ENCODE measurements around the gene ATAD5. TPM values are rescaled to one million over a fixed set of nuclear protein-coding genes. Genes with fewer than 3 reads are reported as not detected.

ATAD5 gene
- total RNA-seq, 6 experiments from 2014 or later, result 0.29 to 2.7 (median 0.67) TPM

DNA sequence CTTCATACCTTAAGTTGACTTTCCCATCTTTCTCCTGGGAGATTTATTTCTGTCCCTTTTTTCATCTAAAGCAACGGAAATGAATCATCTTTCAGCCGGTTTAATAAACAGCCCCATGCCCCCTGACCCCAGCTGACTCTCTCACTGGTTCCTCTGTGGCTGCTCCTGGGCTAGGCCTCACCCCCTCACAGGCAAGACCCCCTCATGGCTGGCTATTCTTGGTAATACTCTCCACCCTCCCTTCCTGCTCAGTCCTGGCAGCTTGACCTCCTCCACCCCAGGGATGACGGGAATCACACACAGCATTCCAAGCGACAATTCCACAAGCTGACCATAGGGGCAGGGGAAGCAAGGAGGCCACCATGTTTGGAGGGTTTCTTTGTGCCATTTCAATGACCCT is 88.5 kb downstream of the ATAD5 start:
- Histone ChIP-seq H3K27ac (no peak overlapping the region), H3K27me3 (no peaks in the 10 kb centered on the region), H3K4me3 (no peak overlapping the region), H3K36me3 (no peaks in the 10 kb centered on the region), H3K4me1 (peaks cover 0 to 9% (median 0%) of the 10 kb centered on the region in 4 donors), H3K9me3 (no peaks in the 10 kb centered on the region)
- ATAC-seq, result no peak
- no peak for DNase-seq
- TF ChIP-seq POLR2A (IDR thresholded peaks at IDR 0.05), result no peak
- intact Hi-C loops (cut with DNase I), result no loop called here
- 78% methylated on average over 4 of the region's 4 CpGs for WGBS (ENCODE audit: insufficient coverage, low coverage, low lambda C conversion rate, missing lambda C conversion rate)

DNA sequence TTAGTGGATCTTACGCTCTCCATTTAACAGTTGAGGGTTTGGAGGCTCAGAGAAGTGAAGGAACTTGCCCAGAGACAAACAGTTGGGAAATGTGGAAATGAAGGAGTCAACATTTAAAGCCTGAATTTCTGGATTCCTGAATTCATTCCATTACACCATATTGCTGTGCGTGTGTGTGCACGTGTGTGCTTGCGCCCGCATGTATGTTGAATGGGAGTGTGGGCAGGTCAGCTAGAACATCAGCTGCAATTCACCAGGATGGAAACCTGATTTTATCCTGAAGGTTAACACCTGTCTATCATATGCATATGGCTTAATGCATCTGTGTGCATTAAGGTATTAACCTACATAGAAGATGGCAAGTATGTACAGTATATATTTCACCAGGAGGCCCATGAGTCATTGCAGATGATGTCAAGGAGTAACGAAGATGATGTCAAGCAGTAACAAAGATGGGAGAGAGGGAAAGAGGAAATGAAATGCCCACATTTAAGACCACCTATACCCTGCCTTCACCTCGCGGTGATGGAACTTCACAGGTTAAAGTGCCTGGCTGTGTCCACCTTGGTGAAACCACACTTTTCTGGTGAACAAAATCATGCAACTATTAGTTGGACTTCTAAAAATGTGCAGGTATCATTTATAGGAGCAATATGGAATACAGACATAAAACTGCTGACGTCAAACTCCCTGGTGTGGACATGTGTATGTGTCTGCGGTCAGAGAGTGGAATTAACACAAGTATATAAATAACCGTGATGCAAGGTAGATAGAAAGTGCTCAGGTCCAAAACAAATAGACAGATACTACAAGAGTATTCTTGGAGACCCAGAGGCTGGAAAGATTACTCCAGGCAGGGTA is 89.1 kb downstream of the ATAD5 start:
- H3K27ac ChIP-seq, result no peak overlapping the region
- peak in 1 of 4 donors; percentile 3 for ATAC-seq
- no peaks in the 10 kb centered on the region for H3K9me3 ChIP-seq
- H3K4me3 ChIP-seq, result peak overlapping the region in 2 of 3 donors; percentile 48 to 58
- H3K4me1 ChIP-seq, result peaks cover 0 to 9% (median 0%) of the 10 kb centered on the region in 4 donors
- no peaks in the 10 kb centered on the region for H3K36me3 ChIP-seq
- intact Hi-C loops (cut with DNase I), result no loop called here
- TF ChIP-seq, protein P1, sequence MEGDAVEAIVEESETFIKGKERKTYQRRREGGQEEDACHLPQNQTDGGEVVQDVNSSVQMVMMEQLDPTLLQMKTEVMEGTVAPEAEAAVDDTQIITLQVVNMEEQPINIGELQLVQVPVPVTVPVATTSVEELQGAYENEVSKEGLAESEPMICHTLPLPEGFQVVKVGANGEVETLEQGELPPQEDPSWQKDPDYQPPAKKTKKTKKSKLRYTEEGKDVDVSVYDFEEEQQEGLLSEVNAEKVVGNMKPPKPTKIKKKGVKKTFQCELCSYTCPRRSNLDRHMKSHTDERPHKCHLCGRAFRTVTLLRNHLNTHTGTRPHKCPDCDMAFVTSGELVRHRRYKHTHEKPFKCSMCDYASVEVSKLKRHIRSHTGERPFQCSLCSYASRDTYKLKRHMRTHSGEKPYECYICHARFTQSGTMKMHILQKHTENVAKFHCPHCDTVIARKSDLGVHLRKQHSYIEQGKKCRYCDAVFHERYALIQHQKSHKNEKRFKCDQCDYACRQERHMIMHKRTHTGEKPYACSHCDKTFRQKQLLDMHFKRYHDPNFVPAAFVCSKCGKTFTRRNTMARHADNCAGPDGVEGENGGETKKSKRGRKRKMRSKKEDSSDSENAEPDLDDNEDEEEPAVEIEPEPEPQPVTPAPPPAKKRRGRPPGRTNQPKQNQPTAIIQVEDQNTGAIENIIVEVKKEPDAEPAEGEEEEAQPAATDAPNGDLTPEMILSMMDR (IDR thresholded peaks at IDR 0.05), result no peak
- no peak for TF ChIP-seq POLR2A (IDR thresholded peaks at IDR 0.05)
- WGBS (ENCODE audit: insufficient coverage, low coverage, low lambda C conversion rate, missing lambda C conversion rate), result 80% methylated on average over 11 of the region's 11 CpGs
- no peaks in the 10 kb centered on the region for H3K27me3 ChIP-seq
- DNase-seq, result no peak

DNA sequence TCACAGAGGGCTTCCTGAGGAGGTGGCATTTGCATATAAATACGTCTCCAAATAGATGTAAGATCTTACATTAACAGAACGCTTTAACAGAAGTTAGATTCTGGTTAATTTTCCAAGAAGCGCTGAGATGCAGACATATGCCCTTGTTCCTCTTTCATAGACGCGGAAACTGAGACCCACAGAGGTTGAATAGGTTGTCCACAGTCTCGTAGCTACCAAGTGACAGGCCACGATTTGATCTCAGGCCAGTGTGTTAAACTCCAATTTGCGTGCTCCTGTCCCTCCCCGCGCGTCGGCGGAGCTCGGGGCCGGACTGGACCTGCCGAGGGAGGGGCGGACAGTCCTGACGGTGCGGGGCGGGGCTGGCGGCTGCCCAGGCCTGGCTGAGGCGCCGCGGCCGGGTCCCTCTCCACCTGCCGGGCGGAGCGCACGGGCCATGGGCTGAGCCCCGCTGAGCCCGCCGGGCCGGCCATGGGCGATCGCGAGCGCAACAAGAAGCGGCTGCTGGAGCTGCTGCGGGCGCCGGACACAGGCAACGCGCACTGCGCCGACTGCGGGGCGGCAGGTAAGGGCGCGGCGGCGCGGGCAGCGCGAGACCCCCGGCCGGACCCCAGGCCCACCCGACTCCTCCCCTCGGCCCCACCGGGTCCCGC is 89.9 kb downstream of the ATAD5 start, which contains the start of gene ADAP2:
ADAP2 (plus strand) TSS at position 402 of the 653 bp plus-strand sequence; CDS start at position 472, 70 bp downstream.
- peak within 1 kb of the TSS in 2 of 3 donors; percentile 51 for H3K27ac ChIP-seq
- H3K27me3 ChIP-seq, result no peaks in the 10 kb centered on the region
- no peaks in the 10 kb centered on the region for H3K36me3 ChIP-seq
- TF ChIP-seq, protein P1 (IDR thresholded peaks at IDR 0.05), result no peak
- peak; percentile 43 for TF ChIP-seq POLR2A (IDR thresholded peaks at IDR 0.05)
- DNase-seq, result peak; percentile 81 to 85 (median 82)
- WGBS (ENCODE audit: insufficient coverage, low coverage, low lambda C conversion rate, missing lambda C conversion rate), result 16% methylated on average over 8 of the region's 60 CpGs
- H3K4me3 ChIP-seq, result peak within 1 kb of the TSS; percentile 48 to 58 (median 58)
- peaks cover 0 to 9% (median 0%) of the 10 kb centered on the region in 4 donors for H3K4me1 ChIP-seq
- H3K9me3 ChIP-seq, result no peaks in the 10 kb centered on the region
- peak; percentile 90 to 95 (median 93) for ATAC-seq
- intact Hi-C loops (cut with DNase I), result no loop called here

DNA sequence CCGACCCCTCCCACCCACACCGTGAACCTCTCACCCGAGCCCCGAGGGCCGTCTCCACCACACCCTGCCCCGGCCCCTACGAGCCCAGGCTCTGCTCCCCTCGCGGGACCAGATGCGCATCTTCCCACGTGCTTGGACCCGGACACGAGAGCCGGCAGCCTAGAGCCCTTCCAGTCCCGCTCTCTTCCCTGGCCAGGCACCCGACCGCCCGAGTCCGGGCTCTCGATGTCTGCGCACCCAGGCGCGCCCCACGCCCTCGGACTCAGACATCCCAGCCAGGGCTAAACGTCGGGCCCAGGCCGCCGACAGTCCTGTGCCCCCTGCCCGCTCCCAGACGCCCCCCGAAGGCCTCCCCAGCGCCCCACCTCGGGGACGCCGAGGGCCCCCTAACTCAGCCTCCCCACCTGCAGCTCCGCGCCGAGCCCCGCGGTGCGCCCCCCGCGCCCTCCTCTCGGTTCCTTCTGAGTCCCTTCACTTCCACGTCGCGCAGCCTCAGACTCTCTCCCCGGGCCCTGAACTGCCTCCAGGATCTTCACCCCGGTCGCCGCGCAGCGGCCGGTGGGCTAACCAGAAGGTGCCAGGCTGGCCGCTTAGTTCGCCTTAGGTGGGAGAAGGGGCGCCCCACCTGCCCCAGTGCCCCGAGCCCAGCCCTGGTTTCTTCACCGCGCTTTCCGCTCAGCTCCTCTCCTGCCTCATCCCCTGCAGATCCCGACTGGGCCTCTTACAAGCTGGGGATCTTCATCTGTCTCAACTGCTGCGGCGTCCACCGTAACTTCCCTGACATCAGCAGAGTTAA is 90.7 kb downstream of the ATAD5 start:
- Histone ChIP-seq H3K9me3 (no peaks in the 10 kb centered on the region), H3K27ac (peak overlapping the region in 2 of 3 donors; percentile 51), H3K4me3 (peak overlapping the region; percentile 48 to 58 (median 58)), H3K4me1 (peaks cover 0 to 9% (median 0%) of the 10 kb centered on the region in 4 donors), H3K27me3 (no peaks in the 10 kb centered on the region), H3K36me3 (no peaks in the 10 kb centered on the region)
- ATAC-seq (peak; percentile 19 to 43 (median 26)), DNase-seq (peak; percentile 29 to 52 (median 47))
- WGBS (ENCODE audit: insufficient coverage, low coverage, low lambda C conversion rate, missing lambda C conversion rate), result 9% methylated on average over 17 of the region's 66 CpGs
- TF ChIP-seq, protein P1 (IDR thresholded peaks at IDR 0.05), result no peak
- intact Hi-C loops (cut with DNase I), result no loop called here
